Left lung (tissue), 10 donors: Measurements from ENCODE around the gene CLK1. TPM values are rescaled to one million over a fixed set of nuclear protein-coding genes. Genes with fewer than 3 reads are reported as not detected.

Source experiments
- ATAC-seq: fragments of 200-7000 bp; cut with Tn5 transposase; one replicate; pipeline ENCODE4 v1.9.1; 2020; ENCODE audit warnings: moderate library complexity
- DNase-seq, 4 donors: peaks; one replicate each; pipeline ENCODE4 v3.0.0-alpha.2; 2013 to 2020
- H3K27ac ChIP-seq, 2 donors: fragments of 200-600 bp; sonication (generic) in 1 of 2; one replicate each; pipeline versions ENCODE4 v1.5.0 to v1.8.0; 2020 to 2021
- H3K27me3 ChIP-seq, 2 donors: fragments of 200-600 bp; sonication (generic) in 1 of 2; one replicate each; pipeline versions ENCODE4 v1.5.0 to v1.8.0; 2020 to 2021
- H3K36me3 ChIP-seq, 2 donors: fragments of 200-600 bp; sonication (generic) in 1 of 2; one replicate each; pipeline versions ENCODE4 v1.5.0 to v1.8.0; 2020 to 2021
- H3K4me1 ChIP-seq, 2 donors: fragments of 200-600 bp; one replicate each; pipeline ENCODE4 v1.8.0; 2021
- H3K4me3 ChIP-seq, 2 donors: fragments of 200-600 bp; sonication (generic) in 1 of 2; one replicate each; pipeline versions ENCODE4 v1.5.0 to v1.8.0; 2020 to 2021; ENCODE audit warnings: mild to moderate bottlenecking in 1 of 2
- H3K9me3 ChIP-seq, 2 donors: fragments of 200-600 bp; sonication (generic) in 1 of 2; one replicate each; pipeline versions ENCODE4 v1.5.0 to v1.8.0; 2020 to 2021
- CTCF ChIP-seq, 2 donors: fragments of 200-600 bp; sonication (generic) in 1 of 2; IDR thresholded peaks; one replicate each; pipeline versions ENCODE4 v1.5.0 to v1.8.0; 2021; ENCODE audit warnings: antibody characterized with exemption in 2 of 2
- intact Hi-C, 2 donors: fragments of 100-400 bp; cut with DNase I; formaldehyde crosslinking; loops; one replicate each; pipeline versions ENCODE4 v1.11.2 to v1.14.2; 2022
- polyA plus RNA-seq, 6 donors: library from polyadenylated mRNA; unstranded; fragments of 120-200 nt; gene quantifications; one replicate each; pipeline ENCODE4 v1.2.1, GENCODE V29; 2013; ENCODE audit not compliant: insufficient read length in 6 of 6
- total RNA-seq, 2 donors: library from RNA; stranded (reverse); fragmentation: NEBNext Ultra II Directional; extraction: Animal tissue kit (Norgen Biotek cat#: 25700); gene quantifications; one replicate each; pipeline ENCODE4 v1.2.1, GENCODE V29; 2021
- donor health status: DM: no; HTN: yes; CAD: no.
- donor health status: DM: no; HTN: no; CAD: no.

The CLK1 gene
- total and polyA plus RNA-seq, 8 donors, result 75.9 to 423 (median 307) TPM

GRCh38 chr2:200878289-200878880 is 13.9 kb upstream of the CLK1 start:
- no peak for ATAC-seq

GRCh38 chr2:200877443-200877842 is 13.0 kb upstream of the CLK1 start:
- H3K27ac ChIP-seq, result no peak overlapping the region
- H3K4me1 ChIP-seq, result no peaks in the 10 kb centered on the region
- no peaks in the 10 kb centered on the region for H3K27me3 ChIP-seq
- no peak overlapping the region for H3K4me3 ChIP-seq
- intact Hi-C loops, result no loop called here
- ATAC-seq (no peak), DNase-seq (no peak)
- H3K9me3 ChIP-seq, result no peaks in the 10 kb centered on the region
- no peak for TF ChIP-seq CTCF (IDR thresholded peaks at IDR 0.05)
- H3K36me3 ChIP-seq, result peaks cover 0 to 75% of the 10 kb centered on the region in 2 donors

More at GRCh38 chr2:200878289-200878880, 13.9 kb upstream of the CLK1 start:
- intact Hi-C loops, result no loop called here
- no peaks in the 10 kb centered on the region for H3K4me1 ChIP-seq
- no peak overlapping the region for H3K4me3 ChIP-seq
- H3K27me3 ChIP-seq, result no peaks in the 10 kb centered on the region
- H3K9me3 ChIP-seq, result no peaks in the 10 kb centered on the region
- TF ChIP-seq CTCF (IDR thresholded peaks at IDR 0.05), result no peak
- DNase-seq, result no peak
- no peak overlapping the region for H3K27ac ChIP-seq
- H3K36me3 ChIP-seq, result peaks cover 0 to 84% of the 10 kb centered on the region in 2 donors

GRCh38 chr2:200873560-200873959 is 9.1 kb upstream of the CLK1 start:
- Histone ChIP-seq H3K4me3 (no peak overlapping the region), H3K27ac (no peak overlapping the region), H3K27me3 (no peaks in the 10 kb centered on the region), H3K4me1 (no peaks in the 10 kb centered on the region), H3K9me3 (no peaks in the 10 kb centered on the region), H3K36me3 (peaks cover 0 to 44% of the 10 kb centered on the region in 2 donors)
- no peak for TF ChIP-seq CTCF (IDR thresholded peaks at IDR 0.05)
- ATAC-seq, result no peak
- intact Hi-C loops, result no loop called here
- DNase-seq, result no peak

GRCh38 chr2:200871151-200871550 is 6.7 kb upstream of the CLK1 start:
- intact Hi-C loops, result no loop called here
- H3K9me3 ChIP-seq, result no peaks in the 10 kb centered on the region
- ATAC-seq (no peak), DNase-seq (no peak)
- no peak for TF ChIP-seq CTCF (IDR thresholded peaks at IDR 0.05)
- no peak overlapping the region for H3K4me3 ChIP-seq
- H3K4me1 ChIP-seq, result peaks cover 5 to 14% of the 10 kb centered on the region in 2 donors
- H3K27ac ChIP-seq, result no peak overlapping the region
- H3K36me3 ChIP-seq, result peaks cover 0 to 23% of the 10 kb centered on the region in 2 donors
- no peaks in the 10 kb centered on the region for H3K27me3 ChIP-seq

GRCh38 chr2:200869014-200869413 is 4.6 kb upstream of the CLK1 start:
- intact Hi-C loops, result no loop called here

More at GRCh38 chr2:200869014-200869413, 4.6 kb upstream of the CLK1 start:
- peaks cover 0 to 11% of the 10 kb centered on the region in 2 donors for H3K36me3 ChIP-seq
- peaks cover 5 to 27% of the 10 kb centered on the region in 2 donors for H3K4me1 ChIP-seq
- H3K27ac ChIP-seq, result no peak overlapping the region
- no peak for DNase-seq
- no peak for TF ChIP-seq CTCF (IDR thresholded peaks at IDR 0.05)
- no peaks in the 10 kb centered on the region for H3K27me3 ChIP-seq
- ATAC-seq, result no peak
- no peak overlapping the region for H3K4me3 ChIP-seq
- no peaks in the 10 kb centered on the region for H3K9me3 ChIP-seq
